Activated T-cell treated with anti-CD3 and anti-CD28 coated beads, Interleukin-2, amount 50 U/mL, for 72 hours (primary cell): ENCODE data around the gene AGAP1. TPM values are rescaled to one million over a fixed set of nuclear protein-coding genes. Genes with fewer than 3 reads are reported as not detected.

Experiments
- ATAC-seq, 2 donors: fragments of 150-1000 bp; cut with Tn5 transposase; replicated peaks in 1 of 2; 2 replicates each; pipeline ENCODE4 v1.10.0; 2021; ENCODE audit warnings: moderate library complexity in 2 of 2, mild to moderate bottlenecking in 1 of 2
- DNase-seq, 2 donors: peaks; one replicate each; pipeline ENCODE4 v3.0.0; 2021 to 2022; ENCODE audit warnings: mixed read lengths in 1 of 2
- H3K27ac Mint-ChIP-seq: one replicate; pipeline ENCODE4 v1.8.0; 2022; ENCODE audit warnings: mild to moderate bottlenecking, moderate library complexity, mixed read lengths
- H3K27me3 Mint-ChIP-seq: one replicate; pipeline ENCODE4 v1.8.0; 2022; ENCODE audit warnings: low read depth, mixed read lengths
- H3K36me3 Mint-ChIP-seq, 2 donors: one replicate each; pipeline ENCODE4 v1.8.0; 2022; ENCODE audit warnings: mixed read lengths in 2 of 2, mild to moderate bottlenecking in 1 of 2; ENCODE audit not compliant: insufficient read depth in 2 of 2
- H3K4me1 Mint-ChIP-seq: one replicate; pipeline ENCODE4 v1.8.0; 2022; ENCODE audit warnings: low read depth, mixed read lengths
- H3K4me3 Mint-ChIP-seq, 2 donors: one replicate each; pipeline ENCODE4 v1.8.0; 2022; ENCODE audit warnings: mild to moderate bottlenecking in 2 of 2, mixed read lengths in 2 of 2, moderate library complexity in 2 of 2
- H3K9me3 Mint-ChIP-seq, 2 donors: one replicate each; pipeline ENCODE4 v1.8.0; 2022; ENCODE audit warnings: mixed read lengths in 2 of 2
- total RNA-seq, 2 donors: library from RNA; stranded (reverse); gene quantifications; one replicate each; pipeline ENCODE4 v1.2.3, GENCODE V29; 2022

Gene AGAP1
- total RNA-seq, 2 donors from 2014 or later = 0.74 to 2.9 TPM

DNA sequence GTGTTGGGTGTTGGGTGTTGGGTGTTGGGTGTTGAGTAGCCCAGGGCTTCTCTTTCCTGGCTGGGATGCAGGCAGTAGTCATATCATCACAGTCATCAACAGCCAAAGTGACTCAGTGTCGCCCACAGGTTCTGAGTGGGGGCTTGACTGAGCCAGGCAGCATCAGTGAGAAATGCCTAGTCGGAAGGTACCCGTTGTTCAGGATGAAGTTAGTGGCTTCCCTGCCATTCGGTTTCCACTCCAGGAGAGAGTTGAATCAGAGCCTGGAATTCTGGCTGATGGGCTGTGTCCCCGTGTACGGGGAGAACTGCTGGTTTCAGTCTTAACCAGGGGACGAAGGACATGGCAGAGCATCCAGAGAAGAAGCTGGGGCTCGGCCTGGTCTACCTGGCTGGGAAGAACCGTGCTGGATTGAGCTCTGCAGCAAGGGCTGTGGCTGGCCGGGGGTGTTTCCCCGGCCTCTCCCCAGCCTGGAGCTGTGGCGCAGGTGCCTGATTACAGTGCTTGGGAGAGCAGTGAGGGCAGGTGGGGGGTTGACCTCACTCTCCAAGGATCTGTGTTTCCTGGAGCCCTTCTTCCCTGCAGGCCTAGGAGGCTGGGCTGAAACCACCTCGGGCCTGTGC lies 49.4 kb downstream of the AGAP1 start:
- ATAC-seq (no peak), DNase-seq (no peak)
- Mint-ChIP-seq H3K4me1 (no peaks in the 10 kb centered on the region), H3K36me3 (no peaks in the 10 kb centered on the region), H3K9me3 (no peaks in the 10 kb centered on the region), H3K27ac (no peak overlapping the region), H3K4me3 (no peak overlapping the region), H3K27me3 (no peaks in the 10 kb centered on the region)

DNA sequence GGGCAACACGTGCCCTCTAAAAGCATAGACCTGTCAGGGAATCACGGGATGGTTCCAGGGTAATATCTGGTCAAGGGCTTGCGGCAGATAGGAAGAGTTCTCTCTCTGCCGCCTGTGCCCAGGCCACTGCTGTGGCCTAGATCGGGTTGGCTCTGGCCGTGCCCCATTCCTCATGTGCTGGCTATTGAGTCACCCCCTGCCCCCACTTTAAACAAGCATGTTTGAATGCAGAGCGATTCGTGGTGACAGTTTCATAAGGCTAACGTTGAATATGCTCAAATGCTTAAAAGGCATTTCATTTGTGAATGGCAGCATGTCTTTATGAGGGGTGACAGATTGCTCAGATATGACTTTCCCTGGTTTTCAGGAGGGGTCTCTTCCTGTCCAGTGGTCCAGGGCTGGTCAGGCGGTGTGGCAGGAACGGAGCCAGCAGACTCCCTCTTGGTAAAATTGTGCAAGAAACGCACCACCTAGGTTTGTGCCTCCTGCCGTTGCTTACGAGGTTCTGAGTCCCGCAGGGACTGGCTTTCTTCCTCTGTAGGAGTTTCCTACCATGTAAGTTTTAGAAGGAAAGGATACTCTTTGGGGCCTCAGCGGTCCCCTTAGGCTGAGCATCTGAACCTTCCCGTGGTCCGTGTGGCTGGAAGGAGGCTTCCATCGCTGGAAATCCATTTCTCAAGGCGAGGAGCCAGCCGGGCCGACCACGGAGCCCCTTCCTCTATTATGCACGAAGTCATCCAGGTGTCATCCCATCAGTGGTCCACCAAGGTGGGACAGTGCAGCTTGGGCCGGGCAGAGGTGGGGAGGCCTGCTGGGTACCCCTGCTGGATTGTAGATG lies 50.2 kb downstream of the AGAP1 start:
- H3K36me3 Mint-ChIP-seq = no peaks in the 10 kb centered on the region
- H3K9me3 Mint-ChIP-seq = no peaks in the 10 kb centered on the region
- no peak overlapping the region for H3K27ac Mint-ChIP-seq
- no peak for DNase-seq
- H3K27me3 Mint-ChIP-seq = no peaks in the 10 kb centered on the region
- ATAC-seq = no peak
- no peak overlapping the region for H3K4me3 Mint-ChIP-seq
- H3K4me1 Mint-ChIP-seq = no peaks in the 10 kb centered on the region

DNA sequence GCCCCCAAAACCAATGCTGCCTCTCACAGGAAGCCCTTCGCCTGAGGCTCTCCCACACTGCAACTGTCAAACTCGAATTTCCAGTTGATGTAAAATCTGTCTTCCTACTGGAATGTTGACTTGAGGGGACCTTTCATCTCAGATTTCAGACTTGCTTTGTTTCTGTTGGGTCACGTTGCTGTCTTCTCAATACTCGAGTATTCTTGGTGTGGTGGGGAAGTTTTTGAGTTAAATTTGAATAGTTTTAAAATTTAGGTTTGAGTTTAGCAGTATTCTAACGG lies 50.8 kb downstream of the AGAP1 start:
- H3K27me3 Mint-ChIP-seq = no peaks in the 10 kb centered on the region

DNA sequence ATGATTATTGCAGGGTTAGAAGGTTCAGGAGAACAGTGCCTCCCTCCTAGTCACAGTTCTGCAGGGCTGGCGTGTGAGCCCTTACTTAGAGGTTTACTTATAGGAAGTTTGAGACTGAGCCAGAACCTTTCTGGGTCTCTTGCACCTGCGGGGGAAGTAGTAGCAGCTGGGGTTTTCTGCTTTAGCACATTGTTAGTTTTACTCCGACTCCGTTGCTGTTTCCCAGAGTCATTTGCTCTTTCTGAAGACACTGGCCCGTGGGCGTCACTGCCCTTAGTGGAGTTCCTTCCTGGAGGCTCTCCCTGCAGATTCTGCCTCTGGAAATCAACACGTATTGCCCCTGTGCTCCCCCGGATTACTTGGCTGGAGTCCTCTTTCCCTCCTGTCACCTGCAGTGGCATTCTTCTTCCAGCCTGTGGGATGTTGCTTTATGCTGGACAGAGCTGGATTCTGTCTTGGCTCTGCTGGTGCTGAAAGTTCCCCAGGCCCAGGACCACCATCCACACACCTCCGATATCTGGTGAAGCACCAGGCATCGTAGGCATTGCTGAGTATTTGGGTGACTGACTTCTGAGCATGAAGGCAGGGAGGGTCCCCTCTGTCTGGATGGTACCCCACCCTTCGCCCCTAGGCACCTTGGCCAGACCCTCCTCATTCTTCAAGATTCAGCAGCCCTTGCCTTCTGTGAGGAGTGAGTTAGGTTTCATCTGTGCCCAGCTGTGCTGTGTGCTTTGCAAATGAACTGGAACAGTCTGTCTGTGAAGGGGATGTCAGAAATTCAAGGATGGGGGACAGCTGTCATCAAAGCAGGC lies 51.7 kb downstream of the AGAP1 start:
- Mint-ChIP-seq H3K9me3 (no peaks in the 10 kb centered on the region), H3K27ac (no peak overlapping the region), H3K27me3 (no peaks in the 10 kb centered on the region), H3K4me3 (no peak overlapping the region), H3K36me3 (no peaks in the 10 kb centered on the region), H3K4me1 (no peaks in the 10 kb centered on the region)
- DNase-seq (no peak), ATAC-seq (no peak)

More for the DNA sequence above, 50.8 kb downstream of the AGAP1 start:
- no peaks in the 10 kb centered on the region for H3K9me3 Mint-ChIP-seq
- no peak for ATAC-seq
- H3K27ac Mint-ChIP-seq = no peak overlapping the region
- no peak overlapping the region for H3K4me3 Mint-ChIP-seq
- H3K36me3 Mint-ChIP-seq = no peaks in the 10 kb centered on the region
- H3K4me1 Mint-ChIP-seq = no peaks in the 10 kb centered on the region
- no peak for DNase-seq

DNA sequence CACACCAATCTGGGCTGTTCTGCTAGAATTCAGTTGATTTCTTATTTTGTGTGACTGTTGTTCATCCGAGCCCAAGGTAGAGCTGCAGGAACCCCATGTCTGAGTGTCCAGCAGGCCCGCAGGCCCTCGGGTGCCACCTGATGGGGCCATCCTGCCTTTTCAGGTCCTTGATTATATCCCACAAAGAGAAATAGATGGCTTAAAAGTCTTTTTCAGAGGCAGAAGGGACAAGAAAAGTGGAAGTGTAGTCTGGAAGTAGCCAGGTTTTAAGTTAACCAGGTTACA lies 52.2 kb downstream of the AGAP1 start:
- ATAC-seq = no peak
- no peak for DNase-seq
- Mint-ChIP-seq H3K9me3 (no peaks in the 10 kb centered on the region), H3K4me1 (no peaks in the 10 kb centered on the region), H3K4me3 (no peak overlapping the region), H3K27me3 (no peaks in the 10 kb centered on the region), H3K36me3 (no peaks in the 10 kb centered on the region), H3K27ac (no peak overlapping the region)

DNA sequence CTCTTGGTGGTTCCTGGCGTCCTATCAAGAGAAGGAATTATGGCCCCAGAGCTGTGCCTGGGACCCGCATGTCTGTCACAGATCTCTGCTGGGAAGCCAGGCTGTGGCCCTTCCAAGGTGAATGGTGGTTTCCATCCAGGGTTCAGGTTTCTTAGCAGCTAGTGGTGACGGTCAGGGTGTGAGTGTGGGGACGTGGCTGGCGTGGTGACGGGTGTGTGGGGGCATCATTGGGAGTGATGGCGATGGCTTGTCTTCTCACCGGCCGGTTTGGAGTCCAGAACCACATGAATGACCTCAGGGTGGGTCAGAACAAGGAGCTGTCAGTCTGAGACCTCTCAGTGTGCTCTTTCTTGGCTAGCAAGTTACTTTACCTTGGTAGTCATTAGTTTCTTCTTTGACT lies 52.6 kb downstream of the AGAP1 start:
- no peak overlapping the region for H3K27ac Mint-ChIP-seq
- DNase-seq (no peak), ATAC-seq (no peak)
- H3K4me1 Mint-ChIP-seq = no peaks in the 10 kb centered on the region
- no peak overlapping the region for H3K4me3 Mint-ChIP-seq
- H3K36me3 Mint-ChIP-seq = no peaks in the 10 kb centered on the region
- H3K27me3 Mint-ChIP-seq = no peaks in the 10 kb centered on the region
- no peaks in the 10 kb centered on the region for H3K9me3 Mint-ChIP-seq

DNA sequence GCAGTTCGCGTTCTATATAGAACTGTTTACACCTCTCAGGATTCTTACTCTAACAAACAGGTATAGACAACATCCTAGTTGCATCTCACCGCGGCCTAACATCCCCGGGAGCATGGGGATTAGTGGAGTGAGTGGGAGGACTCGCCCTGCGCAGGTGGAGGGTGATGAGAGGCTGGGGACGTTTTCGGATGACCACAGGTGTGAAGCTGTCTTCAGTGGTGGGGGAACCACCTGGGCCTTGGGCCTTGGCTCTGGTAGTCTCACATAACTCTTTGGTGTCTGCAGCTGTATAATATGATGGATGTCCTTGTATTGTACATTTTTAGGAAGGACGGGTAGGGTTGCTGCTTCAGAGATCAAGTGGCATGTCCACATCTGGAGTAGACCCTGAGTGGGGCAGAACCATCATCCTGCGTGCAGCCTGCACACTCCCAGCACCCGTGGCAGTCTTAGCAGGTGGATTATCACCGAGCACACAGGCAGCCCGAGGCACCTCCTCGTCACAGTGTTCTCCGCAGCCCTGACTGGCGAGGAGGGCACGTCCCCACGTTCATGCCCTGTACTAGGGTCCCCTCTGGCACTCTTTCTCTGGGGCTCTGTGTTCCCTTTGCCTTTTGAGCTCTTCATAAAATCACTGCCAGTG lies 56.0 kb downstream of the AGAP1 start:
- H3K4me1 Mint-ChIP-seq = no peaks in the 10 kb centered on the region
- no peak overlapping the region for H3K4me3 Mint-ChIP-seq
- H3K36me3 Mint-ChIP-seq = no peaks in the 10 kb centered on the region
- H3K27me3 Mint-ChIP-seq = peaks cover 12% of the 10 kb centered on the region
- DNase-seq (no peak), ATAC-seq (no peak)
- H3K27ac Mint-ChIP-seq = no peak overlapping the region
- no peaks in the 10 kb centered on the region for H3K9me3 Mint-ChIP-seq

DNA sequence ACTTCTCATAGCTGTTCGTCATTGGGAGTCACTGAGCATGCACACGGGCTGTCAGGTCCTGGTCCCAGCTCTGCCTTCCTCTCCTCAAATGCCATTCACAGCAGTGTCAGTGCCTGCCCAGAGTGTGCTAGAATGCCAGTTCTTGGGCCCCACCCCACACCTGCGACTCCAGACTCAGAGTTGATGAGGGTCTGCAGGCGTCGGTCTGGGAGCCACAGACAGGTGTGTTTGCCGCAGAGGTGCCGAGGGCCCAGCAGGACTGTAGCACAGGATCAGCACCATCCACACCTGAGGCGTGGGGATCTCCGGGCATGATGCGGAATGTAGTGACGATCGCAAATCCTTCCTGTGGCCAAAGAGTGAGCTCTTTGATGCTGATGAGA lies 56.5 kb downstream of the AGAP1 start:
- H3K27me3 Mint-ChIP-seq = peaks cover 16% of the 10 kb centered on the region
- no peak overlapping the region for H3K27ac Mint-ChIP-seq
- H3K4me3 Mint-ChIP-seq = no peak overlapping the region
- ATAC-seq = no peak
- no peaks in the 10 kb centered on the region for H3K9me3 Mint-ChIP-seq
- DNase-seq = no peak
- H3K4me1 Mint-ChIP-seq = no peaks in the 10 kb centered on the region
- H3K36me3 Mint-ChIP-seq = no peaks in the 10 kb centered on the region

DNA sequence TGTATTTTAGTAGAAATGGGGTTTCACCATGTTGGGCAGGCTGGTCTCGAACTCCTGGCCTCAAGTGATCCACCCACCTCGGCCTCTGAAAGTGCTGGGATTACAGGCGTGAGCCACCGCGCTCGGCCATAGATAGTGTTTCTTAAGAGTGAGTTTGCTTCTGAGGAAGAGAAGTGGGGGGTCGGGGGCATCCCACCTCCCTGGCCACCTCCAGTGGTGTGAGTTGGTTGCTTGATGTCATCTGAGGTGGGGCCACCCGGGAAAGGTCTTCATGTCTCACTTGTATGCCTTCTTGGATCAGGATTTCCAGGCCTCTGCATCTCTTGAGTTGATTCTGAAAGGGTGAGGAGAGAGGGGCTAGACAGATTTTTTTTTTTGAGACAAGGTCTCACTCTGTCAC lies 57.1 kb downstream of the AGAP1 start:
- peaks cover 18% of the 10 kb centered on the region for H3K27me3 Mint-ChIP-seq
- ATAC-seq (no peak), DNase-seq (no peak)
- no peak overlapping the region for H3K4me3 Mint-ChIP-seq
- no peaks in the 10 kb centered on the region for H3K9me3 Mint-ChIP-seq
- no peak overlapping the region for H3K27ac Mint-ChIP-seq
- H3K4me1 Mint-ChIP-seq = no peaks in the 10 kb centered on the region
- no peaks in the 10 kb centered on the region for H3K36me3 Mint-ChIP-seq

DNA sequence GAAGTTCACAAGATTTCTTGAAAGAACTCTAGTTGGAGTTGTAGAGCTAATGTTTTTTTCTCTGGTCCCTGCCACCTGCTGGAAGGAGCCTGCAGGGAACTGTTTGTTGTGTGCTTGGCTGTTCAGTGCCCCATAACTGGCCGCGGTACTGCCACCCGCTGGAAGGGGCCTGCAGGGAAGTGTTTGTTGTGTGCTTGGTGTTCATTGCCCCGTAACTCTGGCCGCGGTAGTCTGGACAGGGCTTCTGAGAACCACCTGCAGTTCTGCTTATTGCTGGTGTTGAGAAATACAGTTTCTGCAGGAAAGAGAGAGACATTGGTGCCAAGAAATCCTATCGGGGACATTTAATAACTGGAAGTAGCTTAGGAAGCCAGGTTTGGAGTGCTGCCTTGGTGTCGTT lies 58.1 kb downstream of the AGAP1 start:
- H3K4me1 Mint-ChIP-seq = no peaks in the 10 kb centered on the region
- H3K27me3 Mint-ChIP-seq = peaks cover 18% of the 10 kb centered on the region
- no peaks in the 10 kb centered on the region for H3K9me3 Mint-ChIP-seq
- no peak overlapping the region for H3K27ac Mint-ChIP-seq
- no peak for ATAC-seq
- DNase-seq = no peak
- H3K36me3 Mint-ChIP-seq = no peaks in the 10 kb centered on the region
- no peak overlapping the region for H3K4me3 Mint-ChIP-seq

DNA sequence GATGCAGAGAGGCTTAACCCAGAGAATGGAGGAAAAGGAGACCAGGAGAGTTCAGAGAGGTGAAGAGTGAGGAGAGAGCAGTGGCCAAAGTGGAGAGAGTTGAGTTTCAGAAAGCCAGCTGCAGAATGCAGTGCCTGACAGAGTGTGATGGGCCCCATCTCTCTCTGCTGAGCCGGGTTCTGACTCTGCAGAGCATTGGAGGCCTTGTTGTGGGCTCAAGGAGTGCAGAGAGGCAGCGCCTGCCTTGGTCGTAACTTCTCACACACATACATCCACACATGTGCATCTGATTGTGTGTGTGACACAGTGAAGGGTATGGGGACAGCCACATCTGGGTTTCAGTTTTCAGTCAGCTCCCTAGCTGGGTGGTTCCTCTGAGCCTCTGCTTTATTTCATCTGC lies 58.8 kb downstream of the AGAP1 start:
- H3K36me3 Mint-ChIP-seq = no peaks in the 10 kb centered on the region
- H3K4me1 Mint-ChIP-seq = no peaks in the 10 kb centered on the region
- peaks cover 18% of the 10 kb centered on the region for H3K27me3 Mint-ChIP-seq
- H3K4me3 Mint-ChIP-seq = no peak overlapping the region
- H3K9me3 Mint-ChIP-seq = no peaks in the 10 kb centered on the region
- no peak for ATAC-seq
- no peak for DNase-seq
- H3K27ac Mint-ChIP-seq = no peak overlapping the region

DNA sequence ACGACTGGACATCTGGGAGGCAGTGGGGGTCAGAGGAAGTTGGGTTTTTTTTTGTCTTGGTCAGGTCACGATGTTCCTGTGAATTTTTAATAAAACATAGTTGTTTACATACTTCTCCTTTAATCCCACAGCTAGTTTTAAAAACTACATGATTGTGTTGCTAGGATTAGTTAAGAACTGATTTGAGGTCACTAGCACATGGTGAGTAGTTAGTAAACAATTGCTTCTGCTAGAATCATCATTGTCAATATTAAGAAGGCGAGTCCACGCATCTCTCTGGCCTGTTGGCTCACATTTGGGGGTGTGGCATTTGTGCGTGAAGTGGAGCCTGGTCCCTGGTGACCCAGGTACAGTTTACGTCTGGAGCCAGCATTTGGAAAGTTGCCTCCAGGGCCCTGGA lies 59.4 kb downstream of the AGAP1 start:
- H3K4me1 Mint-ChIP-seq = no peaks in the 10 kb centered on the region

DNA sequence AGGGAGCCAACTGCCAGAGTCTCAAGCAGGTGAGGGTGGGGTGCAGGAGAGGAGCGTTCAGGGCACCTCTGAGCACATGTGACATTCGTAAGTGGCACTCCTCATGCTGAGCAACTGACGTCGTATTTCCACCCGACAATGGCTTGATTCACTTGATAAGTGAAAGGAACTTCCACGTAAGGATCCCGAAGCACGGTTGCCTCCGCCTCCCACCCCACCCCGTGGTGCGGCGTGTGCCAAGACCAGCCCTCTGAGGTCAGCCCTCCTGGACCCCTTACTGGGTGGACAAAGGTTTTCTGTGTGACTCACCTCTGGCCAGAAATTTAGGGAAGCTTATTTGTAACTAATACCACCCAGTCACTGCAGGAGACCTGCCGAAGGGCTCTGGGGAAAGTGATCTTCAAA lies 59.9 kb downstream of the AGAP1 start:
- Mint-ChIP-seq H3K27me3 (peaks cover 18% of the 10 kb centered on the region), H3K4me1 (no peaks in the 10 kb centered on the region), H3K4me3 (no peak overlapping the region), H3K36me3 (no peaks in the 10 kb centered on the region), H3K27ac (no peak overlapping the region), H3K9me3 (no peaks in the 10 kb centered on the region)
- DNase-seq (no peak), ATAC-seq (no peak)

More for the DNA sequence above, 59.4 kb downstream of the AGAP1 start:
- ATAC-seq = no peak
- H3K36me3 Mint-ChIP-seq = no peaks in the 10 kb centered on the region
- peaks cover 18% of the 10 kb centered on the region for H3K27me3 Mint-ChIP-seq
- no peaks in the 10 kb centered on the region for H3K9me3 Mint-ChIP-seq
- DNase-seq = no peak
- no peak overlapping the region for H3K27ac Mint-ChIP-seq
- no peak overlapping the region for H3K4me3 Mint-ChIP-seq
